PC-9 (cell line): ENCODE results near the gene LAMA2.

Source experiments
- EZH2 ChIP-seq: fragments of 200-600 bp; sonication (generic); IDR thresholded peaks from 2 replicates; pipeline ENCODE4 v1.8.0; 2017; ENCODE audit warnings: antibody characterized with exemption, low read depth
- TF ChIP-seq, protein P1 (sequence below): fragments of 200-600 bp; sonication (generic); conservative IDR thresholded peaks from 2 replicates; pipeline ENCODE4 v1.6.1; 2017; ENCODE audit warnings: mixed run types, antibody characterized with exemption, mild to moderate bottlenecking, moderate library complexity

DNA sequence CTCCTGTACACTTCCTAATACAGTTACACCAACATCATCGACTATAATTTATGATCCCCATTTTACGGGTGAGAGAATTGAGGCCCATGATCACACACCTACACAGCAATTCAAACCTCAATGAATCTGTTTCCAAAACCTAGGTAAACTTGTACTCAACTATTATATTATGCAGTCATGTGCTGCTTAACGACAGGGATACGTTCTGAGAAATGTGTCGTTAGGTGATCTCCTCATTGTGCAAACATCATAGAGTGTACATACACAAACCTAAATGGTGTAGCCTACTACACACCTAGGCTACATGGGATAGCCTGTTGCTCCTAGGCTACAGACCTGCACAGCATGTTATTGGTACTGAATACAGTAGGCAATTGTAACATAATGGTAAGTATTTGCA lies 441.4 kb downstream of the LAMA2 start:
- TF ChIP-seq, protein P1, sequence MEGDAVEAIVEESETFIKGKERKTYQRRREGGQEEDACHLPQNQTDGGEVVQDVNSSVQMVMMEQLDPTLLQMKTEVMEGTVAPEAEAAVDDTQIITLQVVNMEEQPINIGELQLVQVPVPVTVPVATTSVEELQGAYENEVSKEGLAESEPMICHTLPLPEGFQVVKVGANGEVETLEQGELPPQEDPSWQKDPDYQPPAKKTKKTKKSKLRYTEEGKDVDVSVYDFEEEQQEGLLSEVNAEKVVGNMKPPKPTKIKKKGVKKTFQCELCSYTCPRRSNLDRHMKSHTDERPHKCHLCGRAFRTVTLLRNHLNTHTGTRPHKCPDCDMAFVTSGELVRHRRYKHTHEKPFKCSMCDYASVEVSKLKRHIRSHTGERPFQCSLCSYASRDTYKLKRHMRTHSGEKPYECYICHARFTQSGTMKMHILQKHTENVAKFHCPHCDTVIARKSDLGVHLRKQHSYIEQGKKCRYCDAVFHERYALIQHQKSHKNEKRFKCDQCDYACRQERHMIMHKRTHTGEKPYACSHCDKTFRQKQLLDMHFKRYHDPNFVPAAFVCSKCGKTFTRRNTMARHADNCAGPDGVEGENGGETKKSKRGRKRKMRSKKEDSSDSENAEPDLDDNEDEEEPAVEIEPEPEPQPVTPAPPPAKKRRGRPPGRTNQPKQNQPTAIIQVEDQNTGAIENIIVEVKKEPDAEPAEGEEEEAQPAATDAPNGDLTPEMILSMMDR, result no peak
- TF ChIP-seq EZH2, result no peak
